NT2/D1 (cell line): ENCODE results near the gene AFF1.

Experiments used
- SUZ12 ChIP-seq: IDR thresholded peaks from 2 replicates; pipeline ENCODE4 v1.6.1; 2011; ENCODE audit not compliant: insufficient read length, insufficient read depth; ENCODE audit errors: extremely low read depth
- YY1 ChIP-seq: IDR thresholded peaks from 2 replicates; pipeline ENCODE4 v1.6.1; 2011; ENCODE audit not compliant: insufficient read length, insufficient read depth
- ZNF274 ChIP-seq: IDR thresholded peaks from 2 replicates; pipeline ENCODE4 v1.6.1; 2011; ENCODE audit warnings: mild to moderate bottlenecking, low read depth, low read length

- no peak for TF ChIP-seq ZNF274
- no peak for TF ChIP-seq YY1
- no peak for TF ChIP-seq SUZ12
Observed at GRCh38 chr4:86908251-86908657, 26.6 kb upstream of the AFF1 start.
